Measurements from ENCODE around the gene BMAL1. TPM values are rescaled to one million over a fixed set of nuclear protein-coding genes. Genes with fewer than 3 reads are reported as not detected.

The BMAL1 gene
- total RNA-seq, 1 experiment from 2014 or later = 12.2 TPM

GRCh38 chr11:13260963-13261588 lies 16.5 kb upstream of the BMAL1 start:
- peak; percentile 39 for DNase-seq (ENCODE audit: low read depth)

- DNase-seq (ENCODE audit: low read depth) = peak; percentile 93
Observed at GRCh38 chr11:13261591-13262061, 16.0 kb upstream of the BMAL1 start.

GRCh38 chr11:13262096-13262495 lies 15.5 kb upstream of the BMAL1 start:
- DNase-seq (ENCODE audit: low read depth) = peak; percentile 11

- no peak for DNase-seq (ENCODE audit: low read depth)
Observed at GRCh38 chr11:13268791-13269190, 8.8 kb upstream of the BMAL1 start.

GRCh38 chr11:13269775-13270174 lies 7.8 kb upstream of the BMAL1 start:
- DNase-seq (ENCODE audit: low read depth) = peak; percentile 63

- DNase-seq (ENCODE audit: low read depth) = no peak
Observed at GRCh38 chr11:13271060-13271693, 6.4 kb upstream of the BMAL1 start.

- DNase-seq (ENCODE audit: low read depth) = no peak
Observed at GRCh38 chr11:13276454-13276831, 1.1 kb upstream of the BMAL1 start.

GRCh38 chr11:13276832-13277767 lies 490 bp upstream of the BMAL1 start:
- peak; percentile 96 for DNase-seq (ENCODE audit: low read depth)

- DNase-seq (ENCODE audit: low read depth) = no peak
Observed at GRCh38 chr11:13278609-13279486, 1.3 kb downstream of the BMAL1 start.

- DNase-seq (ENCODE audit: low read depth) = no peak
Observed at GRCh38 chr11:13279487-13279834, 1.9 kb downstream of the BMAL1 start.

- no peak for DNase-seq (ENCODE audit: low read depth)
Observed at GRCh38 chr11:13280092-13280722, 2.6 kb downstream of the BMAL1 start.

- DNase-seq (ENCODE audit: low read depth) = no peak
Observed at GRCh38 chr11:13280777-13281176, 3.2 kb downstream of the BMAL1 start.

GRCh38 chr11:13283636-13284035 lies 6.0 kb downstream of the BMAL1 start:
- DNase-seq (ENCODE audit: low read depth) = no peak

- DNase-seq (ENCODE audit: low read depth) = no peak
Observed at GRCh38 chr11:13284776-13285588, 7.4 kb downstream of the BMAL1 start.

GRCh38 chr11:13286279-13286821 lies 8.8 kb downstream of the BMAL1 start:
- DNase-seq (ENCODE audit: low read depth) = no peak

GRCh38 chr11:13287036-13287435 lies 9.4 kb downstream of the BMAL1 start:
- DNase-seq (ENCODE audit: low read depth) = no peak

GRCh38 chr11:13287681-13288080 lies 10.1 kb downstream of the BMAL1 start:
- peak; percentile 37 for DNase-seq (ENCODE audit: low read depth)

GRCh38 chr11:13288375-13289029 lies 10.9 kb downstream of the BMAL1 start:
- DNase-seq (ENCODE audit: low read depth) = peak; percentile 60

- peak; percentile 45 for DNase-seq (ENCODE audit: low read depth)
Observed at GRCh38 chr11:13289081-13289480, 11.5 kb downstream of the BMAL1 start.
